HPDE6-E6E7 (cell line): ENCODE measurements around the gene UBE2I.
"Not testable (repeated sequence)": the region's sequence is repeated elsewhere in the genome, so short reads cannot be mapped to it uniquely, and the experiment has no call there.

Experiments
- DNase-seq: peaks from one replicate; pipeline ENCODE4 v3.0.0; 2011; ENCODE audit warnings: missing footprints; ENCODE audit errors: extremely low spot score

Gene UBE2I

DNA sequence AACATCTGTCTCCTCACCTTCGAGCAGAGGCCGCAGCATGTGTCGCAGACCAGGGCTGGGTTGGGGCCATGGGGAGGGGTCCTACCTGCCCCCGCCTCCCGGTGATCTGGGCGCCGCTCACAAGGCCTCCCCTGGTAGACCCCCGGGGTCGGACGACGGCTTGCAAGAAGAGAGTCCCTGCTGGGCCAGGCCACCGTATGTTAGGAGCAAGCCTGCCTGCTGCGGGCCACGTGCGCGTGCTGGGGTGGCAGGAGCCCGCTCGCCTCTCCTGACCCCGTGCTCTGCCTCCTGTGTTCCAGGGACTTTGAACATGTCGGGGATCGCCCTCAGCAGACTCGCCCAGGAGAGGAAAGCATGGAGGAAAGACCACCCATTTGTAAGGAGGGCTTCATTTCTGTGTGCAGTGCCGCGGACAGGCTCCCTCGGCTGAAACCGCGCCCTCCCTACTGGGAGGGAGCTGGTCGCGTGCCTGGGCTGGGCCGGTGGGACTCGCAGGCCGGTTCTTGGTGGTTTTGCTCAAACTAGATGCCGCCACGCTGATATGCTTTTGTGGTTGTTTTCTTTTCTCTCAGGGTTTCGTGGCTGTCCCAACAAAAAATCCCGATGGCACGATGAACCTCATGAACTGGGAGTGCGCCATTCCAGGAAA is 4.4 kb downstream of the UBE2I start:
- DNase-seq, result no peak

DNA sequence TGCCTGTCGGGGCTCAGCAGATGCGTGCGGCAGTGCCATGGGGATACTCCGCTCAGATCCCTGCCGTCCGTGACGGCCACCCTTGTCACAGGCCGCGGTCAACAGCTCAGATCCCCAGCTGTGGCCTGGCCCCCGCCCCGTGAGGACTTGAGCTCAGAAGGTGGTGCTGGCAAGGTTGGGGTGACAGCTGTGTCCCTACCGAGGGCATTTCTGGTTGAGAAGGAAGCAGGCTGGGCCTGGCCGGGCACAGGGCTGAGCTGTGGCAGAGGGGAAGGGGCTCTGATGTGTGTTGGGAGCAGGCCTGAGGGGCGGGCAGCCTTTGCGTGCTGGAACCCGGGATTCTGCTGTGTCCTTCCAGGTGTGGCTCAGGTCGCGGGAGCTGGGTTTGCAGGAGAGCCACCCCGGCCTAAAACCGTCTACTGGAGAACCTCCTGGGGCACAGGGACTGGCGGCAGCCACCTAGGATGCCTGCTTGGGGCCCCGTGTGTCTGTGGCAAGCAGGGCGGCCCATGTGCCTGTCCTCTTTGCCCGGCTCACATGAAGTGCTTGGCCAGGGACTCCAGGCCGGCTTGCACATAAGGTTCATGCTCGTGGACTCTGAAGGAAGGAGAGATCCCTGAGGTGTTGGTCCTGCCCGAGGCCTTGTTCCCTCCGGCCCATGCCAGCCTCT is 5.1 kb downstream of the UBE2I start:
- no peak for DNase-seq

DNA sequence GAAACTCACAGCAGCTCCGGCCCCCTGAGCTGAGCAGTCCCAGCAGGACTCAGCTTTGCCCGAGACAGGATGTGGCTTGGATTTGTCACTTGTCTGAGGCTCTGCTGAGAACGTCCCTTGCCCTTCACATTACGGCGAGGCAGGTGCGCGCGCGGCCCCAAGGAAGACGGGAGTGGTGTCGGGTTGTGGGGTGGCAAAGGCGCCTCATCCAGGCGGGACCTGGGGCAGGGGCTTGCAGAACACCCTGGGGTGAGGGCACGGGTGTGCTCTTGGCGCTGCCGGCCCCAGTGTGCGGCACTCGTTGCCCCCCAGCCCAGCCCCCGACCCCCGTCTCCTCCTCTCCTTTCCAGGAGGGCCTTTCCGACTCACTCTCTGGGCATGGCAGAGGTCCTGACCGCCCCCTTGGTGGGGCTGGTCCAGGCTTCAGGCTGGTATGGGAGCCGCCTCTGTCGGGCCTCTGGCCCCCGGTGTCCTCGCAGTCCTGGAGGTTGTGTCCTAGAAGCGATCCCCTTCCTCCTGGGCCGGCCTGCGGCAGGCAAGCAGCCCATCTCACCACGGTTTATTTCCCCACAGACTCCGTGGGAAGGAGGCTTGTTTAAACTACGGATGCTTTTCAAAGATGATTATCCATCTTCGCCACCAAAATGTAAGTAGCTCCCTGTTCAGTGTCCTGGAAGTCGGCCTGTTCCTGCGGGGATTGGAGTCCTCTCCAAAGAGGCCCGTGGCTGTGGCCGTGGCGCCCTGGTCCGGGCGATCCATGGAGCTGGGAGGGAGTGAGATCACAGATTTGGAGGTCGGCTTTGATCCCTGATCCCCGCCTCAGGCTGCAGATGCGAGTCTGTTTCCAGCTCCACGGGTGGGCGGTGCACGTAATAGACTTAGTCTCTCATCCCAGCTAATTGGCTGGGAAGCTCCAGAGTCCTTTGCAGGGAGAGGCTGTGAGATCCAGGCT is 5.9 kb downstream of the UBE2I start:
- DNase-seq, result no peak

DNA sequence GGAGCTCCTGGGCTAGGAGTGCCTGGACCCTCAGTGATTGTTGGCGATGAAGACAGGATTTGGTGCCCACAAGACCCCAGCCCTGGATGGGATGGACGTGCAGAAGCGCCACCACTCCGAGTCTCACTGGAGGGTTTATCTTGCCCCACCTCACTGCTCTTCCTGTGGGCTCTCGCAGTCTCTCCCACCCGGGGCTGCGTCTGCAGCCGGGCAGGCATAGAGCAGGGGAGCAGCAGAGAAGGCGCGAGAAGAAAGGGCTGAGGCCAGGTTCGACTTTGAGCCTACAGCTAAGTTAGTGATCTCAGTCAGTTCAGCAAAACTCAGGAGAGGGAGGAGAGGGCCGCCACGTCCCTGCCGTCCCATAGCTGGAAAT is 6.6 kb downstream of the UBE2I start:
- DNase-seq, result no peak

DNA sequence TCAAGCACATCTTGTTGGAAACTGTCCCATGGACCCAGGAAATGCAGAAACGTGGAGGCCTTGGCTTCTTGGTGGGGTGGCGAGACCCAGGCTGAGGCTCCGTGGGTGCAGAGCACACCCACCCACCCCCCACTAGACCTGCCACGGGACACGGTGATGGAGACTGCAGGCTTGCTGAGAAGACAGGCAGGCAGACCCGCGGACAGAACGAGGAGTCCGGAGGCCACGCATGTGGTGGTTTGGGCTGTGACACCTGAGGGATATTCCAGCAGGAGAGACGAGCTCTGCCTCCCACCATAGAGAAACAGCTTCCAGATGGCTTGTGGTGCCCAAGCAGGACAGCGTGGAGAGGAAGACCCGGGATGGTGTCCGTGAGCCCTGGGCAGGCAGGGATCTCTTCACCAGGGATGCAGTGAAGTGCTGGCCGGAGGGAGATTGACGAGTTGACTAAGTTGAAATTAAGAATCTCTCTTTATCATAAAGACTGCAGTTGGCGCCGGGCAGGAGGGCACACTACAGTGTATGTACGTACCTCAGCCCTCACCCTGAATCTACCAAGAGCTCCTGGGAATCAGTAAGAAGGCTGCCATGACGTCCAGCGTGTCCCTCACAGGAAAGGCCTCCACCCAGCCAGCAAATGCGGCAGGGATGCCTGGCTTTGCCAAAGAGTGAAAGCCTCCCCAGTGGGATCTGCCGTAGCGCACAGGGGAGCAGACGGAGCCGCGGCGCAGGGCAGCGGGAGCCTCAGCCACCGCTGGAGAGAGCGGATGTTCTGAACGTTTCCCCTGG is 8.2 kb downstream of the UBE2I start:
- no peak for DNase-seq

DNA sequence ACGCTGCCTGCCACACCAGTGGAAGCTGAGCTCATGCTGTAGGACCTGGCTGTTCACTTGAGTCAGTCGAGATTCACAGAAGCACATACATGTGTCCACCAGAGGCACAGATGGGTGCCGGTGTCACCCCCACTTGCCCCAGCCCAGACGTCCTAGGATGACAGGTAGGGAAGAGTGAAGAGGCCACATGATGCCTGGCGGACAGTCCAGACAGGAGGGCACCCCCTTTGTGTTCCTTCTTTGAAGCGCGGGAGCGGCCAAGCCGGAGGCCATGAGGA is 8.8 kb downstream of the UBE2I start:
- no peak for DNase-seq

DNA sequence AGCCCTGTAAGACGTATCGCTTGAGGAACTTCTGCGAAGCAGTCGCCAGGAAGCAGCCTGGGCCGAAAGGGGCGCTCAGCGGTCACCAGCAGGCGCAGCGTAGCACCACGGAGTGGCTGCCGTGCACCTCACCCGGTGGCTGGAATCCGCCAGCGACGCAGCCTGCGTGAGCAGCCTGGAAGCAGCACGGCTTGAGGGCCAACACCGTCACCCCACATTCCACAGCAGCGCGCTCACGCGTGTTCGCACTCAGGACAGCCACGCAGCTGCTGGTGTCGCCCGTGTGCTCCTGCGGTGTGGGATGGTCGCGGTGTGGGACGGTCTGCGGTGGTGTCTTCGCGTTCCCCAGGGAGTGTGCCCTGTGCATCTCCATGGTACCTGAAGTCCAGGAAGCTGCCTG is 9.6 kb downstream of the UBE2I start:
- DNase-seq, result no peak

DNA sequence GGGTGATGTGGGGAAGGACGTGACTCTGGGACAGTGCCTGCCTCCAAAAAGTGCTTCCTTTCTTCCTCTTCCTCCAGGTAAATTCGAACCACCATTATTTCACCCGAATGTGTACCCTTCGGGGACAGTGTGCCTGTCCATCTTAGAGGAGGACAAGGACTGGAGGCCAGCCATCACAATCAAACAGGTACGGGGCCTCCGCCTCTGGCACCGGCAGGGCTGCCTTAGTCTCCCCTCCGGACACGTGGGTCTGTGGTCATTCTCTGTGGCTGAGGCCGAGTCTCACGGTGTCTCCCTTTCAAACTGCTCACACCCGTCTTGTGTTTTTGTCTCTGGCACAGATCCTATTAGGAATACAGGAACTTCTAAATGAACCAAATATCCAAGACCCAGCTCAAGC is 10.7 kb downstream of the UBE2I start:
- no peak for DNase-seq

DNA sequence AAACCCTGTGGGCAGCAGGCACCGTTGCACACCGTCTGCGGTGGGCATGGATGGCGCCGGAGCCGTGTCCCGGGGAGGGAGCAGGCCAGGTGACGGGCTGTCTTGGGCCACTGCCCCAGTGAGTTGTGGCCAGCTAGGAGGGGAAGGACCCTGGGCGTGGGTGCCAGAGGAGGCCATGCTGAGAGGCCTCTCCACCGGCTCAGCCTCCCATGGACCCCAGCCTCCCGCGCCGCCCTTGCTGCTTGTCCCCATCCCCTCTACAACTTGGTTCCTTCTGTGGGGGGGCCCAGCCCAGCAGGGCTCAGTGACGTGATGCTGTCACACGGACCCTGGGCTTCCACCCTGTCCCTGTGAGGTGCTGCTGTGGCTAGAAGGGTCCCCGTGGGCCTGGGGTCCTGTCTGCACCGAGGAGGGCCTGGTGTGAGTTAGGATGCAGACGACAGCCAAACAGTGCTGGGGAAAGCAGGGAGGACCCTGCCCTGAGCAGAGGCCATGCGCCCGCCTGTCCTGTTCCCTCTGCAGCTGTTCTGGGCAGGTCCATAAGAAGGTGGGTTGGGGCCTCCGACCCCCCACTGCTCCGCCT is 11.3 kb downstream of the UBE2I start:
- no peak for DNase-seq

DNA sequence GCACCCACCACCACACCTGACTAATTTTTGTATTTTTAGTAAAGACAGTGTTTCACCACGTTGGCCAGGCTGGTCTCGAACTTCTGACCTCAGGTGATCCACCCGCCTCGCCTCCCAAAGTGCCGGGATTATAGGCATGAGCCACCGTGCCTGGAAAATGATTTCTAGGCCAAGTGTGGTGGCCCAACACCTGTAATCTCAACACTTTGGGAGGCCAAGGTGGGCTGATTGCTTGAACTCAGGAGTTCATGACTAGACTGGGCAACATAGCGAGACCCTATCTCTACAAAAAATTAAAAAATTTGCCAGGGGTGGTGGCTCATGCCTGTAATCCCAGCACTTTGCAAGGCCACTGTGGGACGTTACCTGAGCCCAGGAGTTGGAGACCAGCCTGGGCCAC is 13.0 kb downstream of the UBE2I start:
- DNase-seq, result no peak

DNA sequence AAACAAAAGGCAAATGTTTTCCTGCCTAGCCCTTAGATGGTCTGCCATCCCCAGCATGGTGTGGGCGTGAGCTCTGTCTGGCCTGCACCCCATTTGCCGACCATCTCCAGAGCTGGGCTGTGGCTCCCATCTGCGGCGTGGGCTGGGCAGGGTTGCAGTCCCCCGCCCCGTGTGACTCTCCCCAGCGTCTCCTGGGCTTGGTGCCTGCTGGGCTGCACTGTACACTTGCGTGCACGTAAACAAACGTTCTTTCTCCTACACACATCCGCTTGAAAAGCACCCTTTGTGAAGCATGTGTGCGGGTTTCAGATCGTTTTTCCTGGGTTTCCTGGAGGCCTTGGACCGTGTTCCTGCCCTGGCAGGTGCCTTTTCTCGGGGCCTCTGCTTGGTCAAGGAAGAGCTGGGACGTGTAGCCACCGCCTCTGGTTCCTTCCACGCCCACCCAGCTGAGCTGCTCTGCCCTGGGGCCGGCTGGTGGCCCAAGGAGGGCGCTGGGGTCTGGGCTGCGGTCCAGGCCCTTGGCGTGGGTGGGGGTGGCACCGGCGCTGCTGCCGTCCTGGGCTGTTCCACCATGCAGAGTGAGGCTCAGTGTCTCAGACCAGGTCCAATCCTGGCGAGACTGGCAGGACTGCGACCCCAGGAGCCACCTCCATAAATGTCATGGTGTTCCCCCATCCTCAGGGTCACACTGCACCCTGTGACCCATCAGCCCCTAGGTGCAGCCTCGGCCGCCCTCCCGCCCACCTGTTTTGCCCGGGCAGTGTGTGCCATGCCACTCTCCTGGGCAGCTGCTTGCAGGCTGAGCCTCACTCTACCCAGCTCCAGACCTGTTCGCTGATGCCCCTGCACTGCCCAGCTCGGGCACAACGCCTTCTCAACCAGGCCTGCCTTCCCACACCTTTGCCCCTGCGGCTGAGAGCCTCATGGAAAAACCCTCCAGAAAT is 14.1 kb downstream of the UBE2I start:
- DNase-seq, result no peak

DNA sequence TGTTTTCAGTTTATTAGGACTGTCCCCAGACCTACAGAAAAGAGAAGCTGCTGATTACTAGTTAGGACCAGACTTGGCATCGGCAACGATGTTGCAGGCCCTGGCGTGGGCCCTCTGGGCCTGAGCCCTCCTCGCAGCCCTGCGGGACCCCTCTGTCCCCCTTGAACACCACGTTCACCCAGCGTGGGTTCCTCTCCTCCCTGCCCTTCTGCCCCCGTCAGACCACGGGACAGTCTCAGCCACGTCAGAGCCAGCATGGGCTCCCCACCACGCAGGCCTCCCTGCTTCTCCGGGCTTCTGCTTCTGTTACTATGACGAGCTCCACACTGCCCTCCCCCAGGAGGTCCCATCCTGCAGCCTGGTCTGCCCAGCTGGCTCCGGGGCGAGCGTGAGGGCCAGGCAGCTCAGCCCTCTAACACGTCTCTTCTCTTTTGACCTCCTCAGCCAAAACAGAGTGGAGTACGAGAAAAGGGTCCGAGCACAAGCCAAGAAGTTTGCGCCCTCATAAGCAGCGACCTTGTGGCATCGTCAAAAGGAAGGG is 14.9 kb downstream of the UBE2I start:
- no peak for DNase-seq

DNA sequence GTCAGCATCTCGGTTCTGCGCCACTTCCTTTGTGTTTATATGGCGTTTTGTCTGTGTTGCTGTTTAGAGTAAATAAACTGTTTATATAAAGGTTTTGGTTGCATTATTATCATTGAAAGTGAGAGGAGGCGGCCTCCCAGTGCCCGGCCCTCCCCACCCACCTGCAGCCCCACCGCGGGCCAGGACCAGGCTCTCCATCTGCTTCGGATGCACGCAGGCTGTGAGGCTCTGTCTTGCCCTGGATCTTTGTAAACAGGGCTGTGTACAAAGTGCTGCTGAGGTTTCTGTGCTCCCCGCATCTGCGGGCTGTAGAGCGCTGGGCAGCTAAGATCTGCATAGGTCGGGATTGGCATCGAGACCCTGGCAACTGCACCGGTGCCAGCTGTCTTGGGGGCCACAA is 15.8 kb downstream of the UBE2I start:
- no peak for DNase-seq

DNA sequence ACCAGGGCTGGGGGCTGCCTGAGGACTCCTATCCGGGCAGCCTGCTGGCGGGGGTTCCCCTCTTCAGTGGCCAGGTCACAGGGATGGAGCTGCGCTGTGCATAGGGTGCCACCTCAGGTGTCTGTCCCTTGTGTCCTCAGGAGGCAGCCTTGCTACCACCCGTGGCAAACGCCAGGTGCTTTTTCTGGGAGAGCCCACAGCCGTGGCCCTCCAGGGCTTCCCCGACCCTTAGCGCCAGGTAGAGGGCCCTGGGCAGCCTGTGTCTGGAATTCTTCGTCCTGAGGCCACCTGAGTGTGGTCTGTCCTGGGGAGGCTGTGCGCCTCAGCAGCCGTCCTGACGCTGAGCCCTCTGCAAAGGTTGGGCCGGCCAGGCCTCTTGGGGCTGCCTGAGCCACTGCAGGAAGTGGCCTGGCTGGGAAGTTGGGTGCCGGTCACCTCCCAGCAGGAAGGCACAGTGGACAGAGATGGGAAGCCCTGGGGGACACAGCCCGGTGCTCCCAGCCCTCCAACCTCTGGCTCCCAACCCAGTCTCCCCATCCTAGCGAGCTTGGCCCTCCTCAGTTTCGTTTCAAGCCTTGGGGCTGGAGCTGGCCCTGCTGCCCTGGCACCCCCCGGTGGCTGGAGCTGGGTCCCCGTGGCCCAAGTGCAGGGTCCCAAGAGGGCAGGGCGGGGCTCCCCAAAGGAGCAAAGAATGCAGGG is 16.4 kb downstream of the UBE2I start:
- DNase-seq, result no peak

DNA sequence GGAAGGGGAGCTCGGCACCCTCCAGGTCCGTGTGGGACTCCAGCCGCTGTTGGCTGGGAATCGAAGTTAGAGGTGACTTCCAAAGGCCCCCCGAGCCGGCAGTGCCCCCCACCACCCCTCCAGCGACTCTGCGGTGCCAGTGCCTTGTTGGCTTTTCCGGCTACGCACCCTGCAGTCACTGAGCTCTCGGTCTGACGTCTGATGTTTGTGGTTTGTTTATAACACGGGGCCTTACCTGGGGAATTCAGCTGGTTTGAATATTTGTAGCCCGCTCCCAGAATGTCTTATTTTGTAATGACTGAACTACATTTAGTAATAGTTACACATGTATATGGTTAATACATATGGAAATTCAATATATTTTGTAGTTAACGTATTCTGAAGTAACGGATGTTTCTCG is 17.0 kb downstream of the UBE2I start:
- no peak for DNase-seq

DNA sequence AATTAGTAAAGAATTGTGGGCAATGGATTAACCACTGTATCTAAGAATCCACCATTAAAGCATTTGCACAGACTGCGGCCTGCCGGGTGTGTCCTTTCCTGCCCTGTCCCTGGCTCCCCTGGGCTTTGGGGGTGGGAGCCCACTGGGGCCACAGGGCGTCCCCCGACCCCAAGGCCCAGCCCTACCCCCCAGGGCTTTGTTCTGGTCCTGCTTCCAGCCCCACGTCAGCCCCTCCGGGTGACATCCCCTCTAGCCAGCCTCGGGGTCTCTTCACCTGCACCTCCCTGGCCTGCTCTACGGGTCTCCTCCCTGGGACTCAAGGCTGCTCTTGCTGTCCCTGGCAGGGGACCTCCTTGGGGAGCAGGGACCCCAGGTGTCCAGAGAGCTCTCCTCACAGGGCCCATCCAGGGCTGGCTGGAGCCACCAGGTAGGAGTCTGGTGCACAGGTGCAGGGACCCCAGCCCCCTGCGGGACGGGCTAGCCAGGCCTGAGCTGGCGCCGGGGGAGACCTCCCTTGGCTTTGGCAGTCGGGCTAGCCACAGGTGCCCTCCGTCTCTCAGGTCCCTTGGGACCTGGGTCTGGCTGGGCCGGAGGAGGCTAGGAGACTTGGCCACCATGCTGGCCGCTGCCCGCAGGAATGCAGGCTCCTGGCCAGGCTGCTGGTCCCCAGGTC is 17.6 kb downstream of the UBE2I start:
- DNase-seq, result no peak

DNA sequence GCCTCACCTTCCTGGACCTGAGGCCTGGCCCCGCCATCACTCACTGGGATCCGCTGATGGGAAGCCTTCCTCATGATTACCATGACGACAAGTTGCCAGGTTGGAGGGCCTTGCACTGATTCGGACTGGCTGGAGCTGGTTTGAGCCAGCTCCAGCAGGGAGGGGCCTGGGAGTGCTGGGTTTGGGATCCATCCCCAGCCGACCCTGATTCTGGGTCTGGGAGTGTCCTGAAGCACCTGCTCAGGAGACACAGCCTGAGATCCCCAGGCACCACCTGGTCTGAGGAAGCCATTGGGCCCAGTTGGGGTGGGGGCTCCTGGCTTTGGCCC is 18.1 kb downstream of the UBE2I start:
- no peak for DNase-seq

DNA sequence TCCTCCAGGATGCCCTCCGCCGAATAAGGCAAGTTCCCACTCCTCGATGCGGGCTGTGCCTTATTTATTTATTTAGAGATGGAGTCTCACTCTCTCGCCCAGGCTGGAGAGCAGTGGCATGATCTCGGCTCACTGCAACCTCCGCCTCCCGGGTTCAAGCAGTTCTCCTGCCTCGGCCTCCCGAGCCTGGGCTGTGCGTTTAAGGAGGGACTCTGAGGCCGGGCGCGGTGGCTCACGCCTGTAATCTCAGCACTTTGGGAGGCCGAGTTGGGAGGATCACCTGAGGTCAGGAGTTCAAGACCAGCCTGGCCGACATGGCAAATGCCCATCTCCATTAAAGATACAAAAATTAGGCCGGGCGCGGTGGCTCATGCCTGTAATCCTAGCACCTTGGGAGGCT is 18.7 kb downstream of the UBE2I start:
- DNase-seq, result not testable (repeated sequence)

DNA sequence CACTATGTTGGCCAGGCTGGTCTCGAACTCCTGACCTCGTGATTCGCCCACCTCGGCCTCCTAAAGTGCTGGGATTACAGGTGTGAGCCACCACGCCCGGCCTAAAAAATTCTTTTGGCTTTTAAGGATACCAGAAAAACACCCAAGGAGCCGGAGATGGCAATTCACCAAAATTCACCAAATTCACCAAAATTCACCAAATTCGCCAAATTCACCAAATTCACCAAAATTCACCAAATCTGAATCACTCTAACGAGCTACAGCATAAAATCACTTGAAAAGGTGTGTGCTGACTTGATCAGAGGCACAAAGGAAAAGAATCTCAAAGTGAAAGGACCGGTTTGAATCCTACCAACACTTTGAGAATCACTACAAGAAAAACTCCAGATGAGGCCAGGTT is 19.5 kb downstream of the UBE2I start:
- DNase-seq, result not testable (repeated sequence)
